ENCODE data around the gene STK17A. TPM values are rescaled to one million over a fixed set of nuclear protein-coding genes. Genes with fewer than 3 reads are reported as not detected.

The STK17A gene
- total RNA-seq, 1 experiment from 2014 or later, result 75.4 TPM

- Histone ChIP-seq H3K4me1 (ENCODE audit: insufficient read depth, low read length) (peaks cover 51% of the 10 kb centered on the region), H4K20me1 (ENCODE audit: low read length) (no peaks in the 10 kb centered on the region), H3K9me2 (replicated peaks; ENCODE audit: low read length) (no peaks in the 10 kb centered on the region), H3K27me3 (ENCODE audit: low read length) (no peaks in the 10 kb centered on the region), H2AFZ (ENCODE audit: low read length) (no peak overlapping the region), H3K9ac (ENCODE audit: low read length) (no peak overlapping the region), H3K27ac (ENCODE audit: low read length) (no peak overlapping the region), H3K4me2 (ENCODE audit: low read length) (no peak overlapping the region), H3K4me3 (ENCODE audit: low read length) (no peak overlapping the region), H3K79me2 (ENCODE audit: low read length) (peaks cover 71% of the 10 kb centered on the region), H3F3A (ENCODE audit: low read length, unreplicated experiment) (peaks cover 13% of the 10 kb centered on the region), H3K36me3 (ENCODE audit: low read depth, low read length) (peaks cover 10% of the 10 kb centered on the region), H3K9me3 (ENCODE audit: low read length) (no peaks in the 10 kb centered on the region)
- BruUV-seq (replicated peaks), result no TSS peak
- CTCF ChIA-PET, result no interaction called here
- intact Hi-C loops (cut with micrococcal nuclease), result no loop called here
- TF ChIP-seq CTCF (conservative IDR thresholded peaks at IDR 0.05; ENCODE audit: low read depth, low read length), result no peak
- TF ChIP-seq EZH2 (IDR thresholded peaks at IDR 0.05; ENCODE audit: low read length, unreplicated experiment), result no peak
- no peak for TF ChIP-seq EZH2phosphoT487 (IDR thresholded peaks at IDR 0.05; ENCODE audit: borderline replicate concordance, low read length)
- ATAC-seq (no peak), DNase-seq (no peak)
- POLR2A ChIA-PET (ENCODE audit: unreplicated experiment), result no interaction called here
Observed at GRCh38 chr7:43653466-43653865, 70.6 kb downstream of the STK17A start.

- Histone ChIP-seq H3K9ac (ENCODE audit: low read length) (no peak overlapping the region), H3K36me3 (ENCODE audit: low read depth, low read length) (peaks cover 14% of the 10 kb centered on the region), H3K4me2 (ENCODE audit: low read length) (no peak overlapping the region), H3K79me2 (ENCODE audit: low read length) (peaks cover 76% of the 10 kb centered on the region), H4K20me1 (ENCODE audit: low read length) (no peaks in the 10 kb centered on the region), H2AFZ (ENCODE audit: low read length) (no peak overlapping the region), H3K27ac (ENCODE audit: low read length) (no peak overlapping the region), H3K9me2 (replicated peaks; ENCODE audit: low read length) (no peaks in the 10 kb centered on the region), H3F3A (ENCODE audit: low read length, unreplicated experiment) (peaks cover 9% of the 10 kb centered on the region), H3K27me3 (ENCODE audit: low read length) (no peaks in the 10 kb centered on the region), H3K4me3 (ENCODE audit: low read length) (no peak overlapping the region), H3K4me1 (ENCODE audit: insufficient read depth, low read length) (peaks cover 51% of the 10 kb centered on the region), H3K9me3 (ENCODE audit: low read length) (no peaks in the 10 kb centered on the region)
- no TSS peak for BruUV-seq (replicated peaks)
- ChIA-PET CTCF (no interaction called here), POLR2A (ENCODE audit: unreplicated experiment) (no interaction called here)
- ATAC-seq (no peak), DNase-seq (no peak)
- intact Hi-C loops (cut with micrococcal nuclease), result no loop called here
- no peak for TF ChIP-seq CTCF (conservative IDR thresholded peaks at IDR 0.05; ENCODE audit: low read depth, low read length)
- TF ChIP-seq EZH2 (IDR thresholded peaks at IDR 0.05; ENCODE audit: low read length, unreplicated experiment), result no peak
Observed at GRCh38 chr7:43653891-43654504, 71.1 kb downstream of the STK17A start.

GRCh38 chr7:43655584-43655983 lies 72.7 kb downstream of the STK17A start:
- Histone ChIP-seq H3K9ac (ENCODE audit: low read length) (no peak overlapping the region), H3K27me3 (ENCODE audit: low read length) (no peaks in the 10 kb centered on the region), H4K20me1 (ENCODE audit: low read length) (no peaks in the 10 kb centered on the region), H3K27ac (ENCODE audit: low read length) (no peak overlapping the region), H2AFZ (ENCODE audit: low read length) (no peak overlapping the region), H3K9me3 (ENCODE audit: low read length) (no peaks in the 10 kb centered on the region), H3K4me1 (ENCODE audit: insufficient read depth, low read length) (peaks cover 51% of the 10 kb centered on the region), H3K4me2 (ENCODE audit: low read length) (no peak overlapping the region), H3F3A (ENCODE audit: low read length, unreplicated experiment) (no peaks in the 10 kb centered on the region), H3K4me3 (ENCODE audit: low read length) (no peak overlapping the region), H3K9me2 (replicated peaks; ENCODE audit: low read length) (no peaks in the 10 kb centered on the region), H3K79me2 (ENCODE audit: low read length) (peaks cover 83% of the 10 kb centered on the region), H3K36me3 (ENCODE audit: low read depth, low read length) (peaks cover 14% of the 10 kb centered on the region)
- no TSS peak for BruUV-seq (replicated peaks)
- ChIA-PET POLR2A (ENCODE audit: unreplicated experiment) (no interaction called here), CTCF (no interaction called here)
- DNase-seq (peak; percentile 36), ATAC-seq (no peak)
- intact Hi-C loops (cut with micrococcal nuclease), result no loop called here
- TF ChIP-seq CTCF (conservative IDR thresholded peaks at IDR 0.05; ENCODE audit: low read depth, low read length) (no peak), EZH2phosphoT487 (IDR thresholded peaks at IDR 0.05; ENCODE audit: borderline replicate concordance, low read length) (no peak), EZH2 (IDR thresholded peaks at IDR 0.05; ENCODE audit: low read length, unreplicated experiment) (no peak)

All from PC-3 (cell line).